IPS DF 19.7 (cell line): ENCODE data around the gene SIAH1.
"Not testable (repeated sequence)": the region's sequence is repeated elsewhere in the genome, so short reads cannot be mapped to it uniquely, and the experiment has no call there.

Source experiments
- DNase-seq: peaks from one replicate; pipeline ENCODE4 v3.0.0-alpha.2; 2013; ENCODE audit warnings: low read depth, low spot score

SIAH1 gene

DNA sequence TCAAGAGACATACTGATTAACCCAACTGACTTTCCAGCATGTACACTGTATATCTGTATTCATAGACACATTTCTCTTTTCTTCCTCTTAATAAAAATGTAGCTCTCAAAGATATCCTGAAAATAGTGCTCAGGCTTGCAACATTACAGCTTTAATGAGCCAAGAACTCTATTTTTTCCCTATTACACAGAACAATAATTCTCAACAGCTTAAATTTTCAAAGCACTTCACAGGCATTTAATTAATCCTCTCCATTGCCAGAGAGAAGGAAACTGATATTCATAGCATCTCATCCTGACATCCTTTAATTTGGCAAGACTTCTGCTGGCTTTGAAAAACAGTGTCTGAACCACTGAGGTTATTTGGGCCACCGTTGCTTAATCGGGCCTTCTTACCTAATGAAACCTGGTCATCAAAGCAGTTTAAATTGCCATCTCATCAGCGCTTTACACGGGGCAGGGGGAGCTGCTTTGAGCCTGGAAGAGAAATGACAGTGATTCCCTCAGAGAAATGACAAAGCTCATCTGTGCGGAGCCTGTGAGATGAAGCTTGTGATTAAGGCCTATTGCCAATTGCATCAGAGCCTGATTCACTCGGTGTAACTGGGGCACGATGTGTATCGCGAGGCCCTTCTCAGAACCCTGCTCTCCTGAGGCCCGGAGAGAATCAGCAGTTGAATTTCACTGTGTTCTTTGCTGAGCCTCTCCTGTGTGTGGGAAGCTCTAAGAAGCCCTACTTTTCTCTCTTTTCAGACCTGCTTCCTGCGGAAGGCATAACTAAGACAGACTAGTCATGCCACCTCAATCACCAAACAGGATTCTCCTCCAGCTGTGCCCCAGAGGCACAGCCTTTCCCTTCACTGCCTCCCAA is 8.5 kb upstream of the SIAH1 start:
- no peak for DNase-seq

DNA sequence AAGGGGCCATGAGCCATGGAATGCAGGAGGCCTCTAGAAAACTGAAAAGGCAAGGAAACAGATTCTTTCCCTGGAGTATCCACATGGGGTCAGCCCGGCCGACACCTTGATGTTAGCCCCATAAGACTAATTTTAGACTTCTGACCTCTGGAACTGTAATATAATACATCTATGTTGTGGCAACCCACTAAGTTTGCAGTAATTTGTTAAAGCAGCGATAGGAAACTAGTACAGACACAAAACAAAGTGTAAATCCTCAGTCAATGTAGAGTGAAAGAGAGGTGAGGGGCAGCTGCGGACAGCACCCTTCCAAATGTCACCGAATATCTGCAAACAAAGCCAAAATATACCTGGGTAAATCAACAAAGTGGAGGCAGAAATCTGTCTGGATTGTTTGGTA is 7.2 kb upstream of the SIAH1 start:
- no peak for DNase-seq

- no peak for DNase-seq
Measured at GRCh38 chr16:48386559-48387312, 1.5 kb upstream of the SIAH1 start.

- no peak for DNase-seq
Measured at GRCh38 chr16:48384520-48385252, 527 bp downstream of the SIAH1 start.

DNA sequence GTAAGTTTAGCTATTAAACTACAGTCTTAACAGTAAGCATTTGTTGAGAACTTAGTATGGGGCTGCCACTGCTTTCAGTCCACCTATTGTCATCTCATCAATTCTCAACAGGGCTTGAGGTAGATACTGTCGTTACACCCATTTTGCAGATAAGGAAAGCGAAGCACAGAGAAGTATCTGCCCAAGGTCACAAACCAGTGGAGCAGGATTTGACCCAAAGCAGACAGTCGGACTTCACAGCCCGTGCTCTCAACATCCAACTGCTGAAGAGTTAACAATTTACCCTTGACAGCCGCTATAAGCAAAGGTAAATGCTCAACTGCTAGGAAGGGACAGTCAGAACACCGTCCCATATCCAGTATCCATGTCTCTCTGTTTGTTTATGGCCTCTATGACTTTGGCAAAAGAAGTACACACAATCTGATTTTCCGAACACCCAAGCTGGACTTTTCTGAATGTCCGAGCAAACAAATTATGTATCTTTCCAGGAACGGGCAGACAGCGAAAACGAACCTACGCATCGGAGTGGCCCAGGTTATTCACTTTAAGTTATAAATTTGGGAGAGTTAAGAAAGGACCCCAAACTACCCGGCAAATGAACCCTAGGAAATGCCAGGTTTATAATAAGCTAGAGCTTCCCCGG is 1.2 kb downstream of the SIAH1 start:
- DNase-seq = no peak

DNA sequence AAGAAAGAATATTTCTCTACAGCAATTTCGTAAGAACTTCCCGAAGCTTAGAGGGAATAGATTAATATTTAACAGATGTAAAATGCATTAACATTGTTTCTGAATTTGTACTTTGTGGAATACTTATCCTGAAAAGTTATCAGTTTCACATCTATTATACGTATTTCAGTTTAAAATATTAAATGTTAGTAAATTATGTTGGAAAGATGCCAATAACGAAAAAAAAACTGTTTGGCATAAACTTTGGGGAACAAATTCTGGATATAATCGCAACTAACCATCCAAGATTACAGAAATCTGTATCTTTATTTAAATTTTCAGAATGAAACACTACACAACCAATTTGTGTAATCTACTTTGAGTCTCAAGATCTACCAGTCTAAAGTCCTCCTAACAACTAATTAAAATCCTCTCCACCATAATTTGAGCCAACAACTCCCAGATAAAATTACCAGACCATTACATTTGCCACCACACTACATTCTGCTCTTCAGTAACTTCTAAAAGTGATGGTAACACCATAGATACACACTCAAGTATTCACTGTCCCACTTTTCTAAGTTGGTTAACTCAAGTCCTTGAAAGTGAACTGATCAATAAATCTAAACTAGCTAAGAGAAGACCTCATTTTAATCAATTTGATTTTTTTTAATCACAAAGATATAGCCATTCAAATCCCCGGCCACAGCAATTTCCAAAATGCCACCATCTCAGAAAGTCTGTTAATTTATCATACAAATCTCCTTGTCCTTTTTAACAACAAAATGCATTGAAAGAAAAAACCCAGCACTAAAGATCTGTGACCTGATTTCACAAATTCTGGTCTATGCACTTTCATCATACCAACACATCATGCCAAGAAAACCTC is 2.0 kb downstream of the SIAH1 start:
- DNase-seq = no peak

DNA sequence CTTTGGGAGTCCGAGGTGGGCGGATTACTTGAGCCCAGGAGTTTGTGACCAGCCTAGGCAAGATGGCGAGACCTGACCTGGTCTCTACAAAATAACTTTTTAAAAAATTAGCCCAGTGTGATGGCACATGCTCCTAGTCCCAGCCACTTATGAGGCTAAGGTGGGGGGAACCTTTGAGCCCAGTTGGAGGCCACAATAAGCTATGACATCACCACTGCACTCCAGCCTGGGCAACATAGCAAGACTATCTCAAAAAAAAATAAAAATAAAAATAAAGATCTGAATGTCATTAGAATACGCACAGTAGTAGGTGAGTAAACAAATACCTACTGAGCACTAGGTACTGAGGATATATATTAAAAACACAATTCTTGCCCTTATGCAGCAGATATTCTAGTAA is 3.1 kb downstream of the SIAH1 start:
- no peak for DNase-seq

DNA sequence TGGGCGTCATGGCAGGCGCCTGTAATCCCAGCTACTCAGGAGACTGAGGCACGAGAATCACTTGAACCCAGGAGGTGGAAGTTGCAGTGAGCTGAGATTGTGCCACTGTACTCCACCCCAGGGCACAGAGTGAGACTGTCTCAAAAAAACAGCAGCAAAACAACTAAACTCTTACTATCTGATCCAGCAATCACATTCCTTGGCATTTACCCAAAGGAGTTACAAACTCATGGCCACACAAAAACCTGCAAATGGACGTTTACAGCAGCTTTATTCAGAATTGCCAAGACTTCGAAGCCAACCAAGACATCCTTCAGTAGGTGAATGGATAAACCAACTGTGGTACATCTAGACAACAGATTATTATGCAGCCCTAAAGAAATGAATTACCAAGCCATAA is 4.0 kb downstream of the SIAH1 start:
- no peak for DNase-seq

DNA sequence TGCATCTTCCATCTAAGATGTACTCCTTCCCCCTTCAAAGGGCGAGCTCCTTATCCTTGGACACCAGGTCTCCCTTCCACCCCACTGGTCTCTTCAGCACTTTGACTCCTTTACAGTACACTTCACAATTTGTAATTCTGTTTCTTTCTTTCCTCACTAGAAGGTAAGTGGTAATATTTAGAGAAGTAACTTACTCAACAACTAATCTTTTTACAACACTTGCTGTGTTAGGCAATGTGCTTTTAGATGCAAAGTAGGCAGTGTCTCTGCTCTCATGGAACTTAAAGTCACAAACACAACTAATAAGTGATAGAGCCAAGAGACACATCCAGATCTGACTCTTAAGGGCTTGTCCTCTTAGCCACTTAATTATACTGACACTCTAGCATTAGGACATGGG is 6.4 kb downstream of the SIAH1 start:
- no peak for DNase-seq

DNA sequence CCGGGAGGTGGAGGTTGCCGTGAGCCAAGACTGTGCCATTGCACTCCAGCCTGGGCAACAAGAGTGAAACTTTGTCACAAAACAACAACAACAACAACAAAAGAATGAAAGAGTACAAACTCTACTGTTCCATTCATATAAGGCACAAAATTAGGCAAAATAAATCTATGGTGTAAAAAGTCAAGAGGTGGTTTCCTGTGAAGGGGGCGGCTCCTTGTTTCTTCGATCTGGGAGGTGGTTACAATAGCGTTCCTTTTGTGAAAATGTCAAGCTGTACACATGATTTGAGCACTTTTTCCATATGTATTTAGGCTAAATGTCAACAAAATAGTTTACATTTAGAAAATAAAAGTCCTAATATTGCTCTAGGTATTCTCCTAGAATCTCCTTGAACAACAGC is 6.9 kb downstream of the SIAH1 start:
- DNase-seq = no peak

DNA sequence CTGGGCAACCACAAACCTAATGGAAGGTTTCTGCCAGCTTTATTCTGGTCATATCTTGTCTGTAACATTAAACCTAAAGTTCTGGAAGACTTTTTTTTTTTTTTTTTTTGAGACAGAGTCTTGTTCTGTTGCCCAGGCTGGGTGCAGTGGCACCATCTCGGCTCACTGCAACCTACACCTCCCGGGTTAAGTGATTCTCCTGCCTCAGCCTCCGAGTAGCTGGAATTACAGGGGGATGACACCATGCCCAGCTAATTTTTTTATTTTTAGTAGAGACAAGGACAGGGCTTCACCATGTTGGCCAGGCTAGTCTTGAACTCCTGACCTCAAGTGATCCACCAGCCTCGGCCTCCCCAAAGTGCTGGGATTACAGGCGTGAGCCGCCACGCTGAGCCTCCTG is 7.9 kb downstream of the SIAH1 start:
- not testable (repeated sequence) for DNase-seq

- no peak for DNase-seq
Measured at GRCh38 chr16:48374255-48374654, 11.0 kb downstream of the SIAH1 start.

DNA sequence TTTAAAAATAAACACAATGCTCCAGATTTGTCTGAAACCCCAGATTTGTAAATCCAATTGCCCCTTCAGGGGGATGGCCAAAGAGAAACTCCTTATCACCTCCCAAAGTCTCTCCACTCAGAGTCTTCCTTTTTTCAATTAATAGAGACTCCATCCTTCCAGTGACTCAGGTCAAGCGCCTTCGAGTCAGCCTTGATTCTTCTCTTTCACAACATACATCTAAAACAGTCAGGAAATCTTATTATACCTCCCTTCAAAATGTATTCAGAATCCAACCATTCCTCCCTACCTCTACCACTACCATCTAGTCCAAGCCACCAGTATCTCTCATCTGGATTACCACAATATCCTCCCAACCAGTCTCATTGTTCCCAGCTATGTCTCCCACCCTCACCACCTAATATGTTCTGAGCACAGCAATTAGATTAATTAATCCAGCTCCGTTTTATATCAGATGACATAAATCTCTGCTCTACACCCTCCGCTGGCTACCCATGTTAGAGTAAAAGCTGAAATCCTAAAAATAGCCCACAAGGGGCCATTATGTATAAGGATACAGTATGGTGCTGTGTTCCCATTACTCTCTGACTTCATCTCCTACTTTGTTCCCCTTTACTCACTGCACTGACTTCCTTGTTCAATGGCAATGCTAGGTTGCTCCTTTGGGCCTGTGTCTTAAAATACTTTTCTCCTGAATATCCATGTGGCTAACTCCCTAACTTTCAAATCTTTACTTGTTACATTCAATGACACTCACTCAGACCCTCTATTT is 11.8 kb downstream of the SIAH1 start:
- DNase-seq = no peak

- DNase-seq = no peak
Measured at GRCh38 chr16:48372744-48373143, 12.5 kb downstream of the SIAH1 start.

- DNase-seq = no peak
Measured at GRCh38 chr16:48371393-48371780, 13.8 kb downstream of the SIAH1 start.

DNA sequence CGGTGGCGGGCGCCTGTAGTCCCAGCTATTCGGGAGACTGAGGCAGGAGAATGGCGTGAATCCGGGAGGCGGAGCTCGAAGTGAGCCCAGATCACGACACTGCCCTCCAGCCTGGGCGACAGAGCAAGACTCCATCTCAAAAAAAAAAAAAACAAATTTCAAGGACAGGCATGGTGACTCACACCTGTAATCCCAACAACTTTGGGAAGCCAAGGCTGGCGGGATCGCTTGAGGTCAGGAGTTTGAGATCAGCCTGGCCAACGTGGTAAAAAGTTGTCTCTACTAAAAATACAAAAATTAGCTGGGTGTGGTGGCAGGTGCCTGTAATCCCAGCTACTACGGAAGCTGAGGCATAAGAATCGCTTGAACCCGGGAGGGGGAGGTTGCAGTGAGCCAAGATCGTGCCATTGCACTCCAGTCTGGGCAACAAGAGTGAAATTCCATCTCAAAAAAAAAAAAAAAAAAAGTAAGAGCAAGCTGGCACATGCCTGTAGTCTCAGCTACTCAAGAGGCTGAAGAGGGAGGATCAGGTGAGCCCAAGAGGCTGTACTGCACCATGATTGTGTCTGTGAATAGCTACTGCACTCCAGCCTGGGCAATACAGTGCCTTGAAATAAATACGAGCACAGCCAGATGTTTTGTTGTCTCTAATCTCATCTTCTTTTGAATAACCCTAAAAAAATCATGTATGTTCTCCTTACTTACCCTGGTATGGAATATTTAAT is 14.4 kb downstream of the SIAH1 start:
- DNase-seq = not testable (repeated sequence)

DNA sequence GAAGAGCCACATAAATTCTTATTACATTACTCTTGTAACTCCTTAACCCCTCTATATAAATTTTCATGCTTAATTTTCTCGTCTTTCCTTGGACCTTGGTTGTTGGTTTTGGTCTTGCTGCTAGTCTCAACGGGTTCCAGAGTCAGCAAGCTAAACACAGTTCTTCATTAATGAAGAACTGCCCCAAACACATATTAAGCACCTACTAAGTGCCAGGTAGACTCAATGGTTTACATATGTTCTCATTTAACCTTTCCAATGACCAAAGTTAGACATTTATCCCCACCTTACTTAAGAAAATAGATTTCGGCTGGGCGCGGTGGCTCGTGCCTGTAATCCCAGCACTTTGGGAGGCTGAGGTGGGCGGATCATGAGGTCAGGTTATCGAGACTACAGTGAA is 15.0 kb downstream of the SIAH1 start:
- DNase-seq = no peak

DNA sequence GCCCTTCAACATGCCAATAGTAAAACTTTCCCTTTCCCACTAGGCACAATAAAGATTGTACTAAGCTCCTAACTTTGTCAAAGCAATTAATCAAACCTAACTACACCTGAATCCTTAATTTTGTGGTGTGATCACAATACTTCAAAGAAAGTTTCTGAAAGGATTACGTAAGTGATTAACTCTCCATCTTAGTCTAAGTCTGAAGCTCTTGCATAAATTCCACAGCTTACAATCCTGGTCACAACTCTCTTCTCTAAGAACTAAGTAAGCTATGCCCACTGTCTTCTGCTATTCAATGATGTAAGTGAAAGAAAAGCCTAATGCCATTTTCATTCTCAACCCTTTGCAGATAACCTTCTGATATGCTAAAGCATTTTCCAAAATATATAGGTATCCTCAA is 15.4 kb downstream of the SIAH1 start:
- DNase-seq = no peak

- no peak for DNase-seq
Measured at GRCh38 chr16:48367441-48368049, 17.7 kb downstream of the SIAH1 start.
